SU-DHL-6 (cell line): Measurements from ENCODE around the gene COPG1.

ENCODE experiments used
- H2AFZ ChIP-seq: fragments of 200-600 bp; sonication (generic); 2 replicates; pipeline ENCODE4 v1.6.1; 2014; ENCODE audit warnings: low read depth, mild to moderate bottlenecking, moderate library complexity, mixed read lengths, antibody characterized with exemption, low read length; ENCODE audit not compliant: severe bottlenecking
- H3F3A ChIP-seq: fragments of 200-600 bp; shearing (Covaris generic); 2 replicates; pipeline ENCODE4 v1.6.0; 2016; ENCODE audit warnings: antibody characterized with exemption, mild to moderate bottlenecking; ENCODE audit not compliant: insufficient read depth
- H3K27ac ChIP-seq: fragments of 200-600 bp; sonication (generic); 2 replicates; pipeline ENCODE4 v1.5.1; 2016; ENCODE audit warnings: low read depth, mild to moderate bottlenecking, low read length, moderate library complexity, mixed read lengths
- H3K27me3 ChIP-seq: fragments of 200-600 bp; sonication (generic), shearing (Covaris generic); 2 replicates; pipeline ENCODE4 v1.6.0; 2014; ENCODE audit warnings: mild to moderate bottlenecking, low read length
- H3K36me3 ChIP-seq: fragments of 200-600 bp; sonication (generic); 2 replicates; pipeline ENCODE4 v1.6.1; 2014; ENCODE audit warnings: mild to moderate bottlenecking, low read length, mixed read lengths
- H3K4me2 ChIP-seq: fragments of 300-600, 200-600 bp; shearing (Covaris generic), sonication (generic); 2 replicates; pipeline ENCODE4 v1.6.0; 2014; ENCODE audit warnings: low read length, low read depth, mild to moderate bottlenecking; ENCODE audit not compliant: poor library complexity, severe bottlenecking
- H3K4me3 ChIP-seq: fragments of 200-600 bp; sonication (generic); 2 replicates; pipeline ENCODE4 v1.5.1; 2014; ENCODE audit warnings: antibody characterized with exemption, low read length, mild to moderate bottlenecking, mixed read lengths; ENCODE audit not compliant: insufficient read depth, poor library complexity, severe bottlenecking
- H3K79me2 ChIP-seq: fragments of 200-600 bp; sonication (generic); 2 replicates; pipeline ENCODE4 v1.6.1; 2014; ENCODE audit warnings: mild to moderate bottlenecking, low read length, moderate library complexity; ENCODE audit not compliant: insufficient read depth
- H3K9ac ChIP-seq: fragments of 200-600 bp; sonication (generic); 2 replicates; pipeline ENCODE4 v1.7.0; 2014; ENCODE audit warnings: mild to moderate bottlenecking, low read length
- H3K9me2 ChIP-seq: fragments of 200-600 bp; sonication (generic); replicated peaks from 2 replicates; pipeline ENCODE4 v1.6.1; 2014; ENCODE audit warnings: low read length; ENCODE audit not compliant: insufficient read depth
- H3K9me3 ChIP-seq: fragments of 200-600 bp; sonication (generic); 2 replicates; pipeline ENCODE4 v1.6.1; 2014; ENCODE audit warnings: low read length, mixed read lengths; ENCODE audit not compliant: insufficient read depth
- H4K20me1 ChIP-seq: fragments of 200-600 bp; sonication (generic); 2 replicates; pipeline ENCODE4 v1.6.1; 2014; ENCODE audit warnings: low read depth, mild to moderate bottlenecking, antibody characterized with exemption, low read length, moderate library complexity, mixed read lengths
- EZH2phosphoT487 ChIP-seq: fragments of 200-600 bp; sonication (generic), shearing (Covaris generic); conservative IDR thresholded peaks from 2 replicates; pipeline ENCODE4 v1.6.1; 2018; ENCODE audit warnings: mild to moderate bottlenecking, antibody characterized with exemption, low read length, moderate library complexity, mixed read lengths
- TF ChIP-seq, protein P1 (sequence below): fragments of 200-600 bp; sonication (generic); IDR thresholded peaks from one replicate; pipeline ENCODE4 v1.5.1; 2017; ENCODE audit warnings: antibody characterized with exemption, mild to moderate bottlenecking, low read length, moderate library complexity; ENCODE audit not compliant: insufficient read depth, poor library complexity, severe bottlenecking

Gene COPG1

DNA sequence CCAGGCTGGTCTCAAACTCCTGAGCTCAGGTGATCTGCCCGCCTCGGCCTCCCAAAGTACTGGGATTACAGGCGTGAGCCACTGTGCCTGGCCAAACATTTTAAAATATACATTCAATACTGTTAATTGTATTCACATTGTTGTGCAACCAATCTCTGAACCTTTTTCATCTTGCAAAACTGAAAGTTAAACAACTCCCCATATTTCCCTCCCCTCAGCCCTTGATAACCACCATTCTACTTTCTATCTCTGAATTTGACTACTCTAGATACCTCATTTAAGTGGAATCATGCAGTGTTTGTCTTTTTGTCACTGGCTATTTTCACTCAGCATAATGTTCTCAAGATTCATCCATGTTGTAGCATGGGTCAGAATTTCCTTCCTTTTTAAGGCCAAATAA, 59.2 kb downstream of the COPG1 start:
- H3K27ac ChIP-seq = no peak overlapping the region

DNA sequence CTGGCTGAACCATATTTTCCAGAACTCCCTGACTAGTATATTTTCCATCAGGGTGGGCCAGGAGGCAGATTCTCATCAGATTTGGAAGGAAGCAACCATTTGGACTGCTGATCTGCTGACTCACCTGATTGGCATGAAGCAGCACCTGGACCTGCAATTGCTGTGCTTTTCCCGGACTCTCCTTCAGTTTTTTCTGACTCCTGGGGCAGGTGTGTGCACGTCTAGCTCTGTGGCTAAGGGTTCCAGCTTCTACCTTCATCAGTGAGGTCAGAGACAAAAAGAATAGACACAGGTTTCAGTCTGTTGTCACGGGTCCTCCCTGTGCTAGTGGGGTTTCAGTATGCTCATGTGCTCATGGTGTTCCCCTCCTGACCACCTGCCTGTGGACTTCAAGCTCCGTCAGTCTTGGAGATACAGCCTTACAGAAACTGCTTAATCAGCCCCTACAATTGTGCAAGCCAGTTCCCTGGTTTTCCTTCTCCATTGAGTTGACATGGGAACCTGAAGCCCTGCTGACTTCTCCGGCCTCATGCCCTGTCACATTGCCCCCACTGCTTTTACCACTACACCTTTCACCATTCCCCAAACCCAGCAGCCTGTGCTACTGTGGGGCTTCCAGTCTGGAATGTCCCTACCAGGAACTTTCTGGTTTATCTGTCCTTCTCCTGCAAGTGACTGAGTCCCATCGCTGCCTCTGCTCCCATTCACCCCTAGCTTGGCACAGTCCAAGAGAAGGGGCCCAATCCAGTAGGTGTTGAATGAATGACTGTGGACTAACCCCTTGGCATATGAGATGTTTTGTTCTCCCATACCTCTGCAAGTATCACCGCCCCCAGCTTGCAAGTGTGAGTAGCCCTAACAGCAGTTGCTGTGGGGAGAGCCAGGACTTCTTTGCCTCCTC, 61.0 kb downstream of the COPG1 start:
- Histone ChIP-seq H3F3A (no peaks in the 10 kb centered on the region), H3K4me2 (no peak overlapping the region), H2AFZ (no peak overlapping the region), H3K36me3 (no peaks in the 10 kb centered on the region), H3K9me2 (no peaks in the 10 kb centered on the region), H3K79me2 (no peaks in the 10 kb centered on the region), H3K27ac (no peak overlapping the region), H4K20me1 (no peaks in the 10 kb centered on the region), H3K4me3 (no peak overlapping the region), H3K27me3 (no peaks in the 10 kb centered on the region), H3K9ac (no peak overlapping the region), H3K9me3 (no peaks in the 10 kb centered on the region)
- TF ChIP-seq EZH2phosphoT487 = no peak
- TF ChIP-seq, protein P1, sequence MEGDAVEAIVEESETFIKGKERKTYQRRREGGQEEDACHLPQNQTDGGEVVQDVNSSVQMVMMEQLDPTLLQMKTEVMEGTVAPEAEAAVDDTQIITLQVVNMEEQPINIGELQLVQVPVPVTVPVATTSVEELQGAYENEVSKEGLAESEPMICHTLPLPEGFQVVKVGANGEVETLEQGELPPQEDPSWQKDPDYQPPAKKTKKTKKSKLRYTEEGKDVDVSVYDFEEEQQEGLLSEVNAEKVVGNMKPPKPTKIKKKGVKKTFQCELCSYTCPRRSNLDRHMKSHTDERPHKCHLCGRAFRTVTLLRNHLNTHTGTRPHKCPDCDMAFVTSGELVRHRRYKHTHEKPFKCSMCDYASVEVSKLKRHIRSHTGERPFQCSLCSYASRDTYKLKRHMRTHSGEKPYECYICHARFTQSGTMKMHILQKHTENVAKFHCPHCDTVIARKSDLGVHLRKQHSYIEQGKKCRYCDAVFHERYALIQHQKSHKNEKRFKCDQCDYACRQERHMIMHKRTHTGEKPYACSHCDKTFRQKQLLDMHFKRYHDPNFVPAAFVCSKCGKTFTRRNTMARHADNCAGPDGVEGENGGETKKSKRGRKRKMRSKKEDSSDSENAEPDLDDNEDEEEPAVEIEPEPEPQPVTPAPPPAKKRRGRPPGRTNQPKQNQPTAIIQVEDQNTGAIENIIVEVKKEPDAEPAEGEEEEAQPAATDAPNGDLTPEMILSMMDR = no peak

More for the DNA sequence above, 59.2 kb downstream of the COPG1 start:
- H4K20me1 ChIP-seq = no peaks in the 10 kb centered on the region
- H3K27me3 ChIP-seq = no peaks in the 10 kb centered on the region
- H2AFZ ChIP-seq = no peak overlapping the region
- no peak overlapping the region for H3K4me2 ChIP-seq
- H3K9me2 ChIP-seq = no peaks in the 10 kb centered on the region
- no peaks in the 10 kb centered on the region for H3F3A ChIP-seq
- H3K9me3 ChIP-seq = no peaks in the 10 kb centered on the region
- no peaks in the 10 kb centered on the region for H3K79me2 ChIP-seq
- peaks cover 3% of the 10 kb centered on the region; the same call in 1 of the 2 replicates for H3K36me3 ChIP-seq
- no peak overlapping the region for H3K9ac ChIP-seq
- TF ChIP-seq, protein P1 = no peak
- no peak for TF ChIP-seq EZH2phosphoT487
- H3K4me3 ChIP-seq = no peak overlapping the region

DNA sequence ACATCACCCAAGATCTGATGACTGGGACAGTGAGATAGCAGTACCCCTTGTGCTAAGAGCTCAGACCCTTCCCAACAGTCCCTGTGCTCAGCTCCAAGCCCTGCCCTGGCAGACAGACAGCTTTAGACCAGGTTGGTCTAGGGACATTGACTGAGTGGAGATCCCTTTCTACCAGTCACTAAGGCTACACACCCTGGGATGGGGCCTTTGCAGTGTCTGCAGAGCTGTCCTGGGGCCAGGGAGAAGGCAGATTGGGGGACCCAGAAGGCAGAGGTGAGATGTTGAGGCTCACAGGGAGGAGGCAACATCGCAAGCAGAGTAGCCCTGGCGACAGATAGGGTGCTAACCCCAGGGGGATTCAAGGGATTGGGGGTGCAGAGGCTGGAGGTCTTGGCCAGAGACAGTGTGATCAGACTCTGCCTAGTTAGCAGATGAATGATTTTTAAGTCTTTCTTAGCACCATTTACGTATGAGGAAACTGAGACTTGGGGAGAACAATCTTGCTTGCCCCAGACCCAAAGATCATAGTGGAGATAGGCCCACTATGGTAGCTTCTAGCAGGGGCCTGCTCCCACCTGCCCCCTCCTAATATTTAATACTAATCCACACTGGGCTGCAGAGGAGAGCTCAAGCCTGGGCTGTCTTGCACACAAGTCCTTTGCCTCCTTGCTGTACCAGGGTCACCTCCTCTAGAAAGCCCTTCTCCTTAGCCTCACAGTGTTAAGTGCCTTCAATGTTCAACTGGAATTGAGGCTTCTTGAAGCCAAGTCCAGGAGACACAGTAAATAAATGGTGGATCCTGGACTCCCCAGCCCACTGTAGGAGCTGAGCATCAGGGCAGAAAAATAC, 61.9 kb downstream of the COPG1 start:
- H3K4me3 ChIP-seq = no peak overlapping the region
- H3K79me2 ChIP-seq = no peaks in the 10 kb centered on the region
- H3K27ac ChIP-seq = no peak overlapping the region
- no peaks in the 10 kb centered on the region for H3K27me3 ChIP-seq
- no peaks in the 10 kb centered on the region for H4K20me1 ChIP-seq
- H3K9ac ChIP-seq = no peak overlapping the region
- no peak overlapping the region for H3K4me2 ChIP-seq
- TF ChIP-seq EZH2phosphoT487 = no peak
- TF ChIP-seq, protein P1 = no peak
- H3K36me3 ChIP-seq = no peaks in the 10 kb centered on the region
- H3K9me2 ChIP-seq = no peaks in the 10 kb centered on the region
- no peak overlapping the region for H2AFZ ChIP-seq
- no peaks in the 10 kb centered on the region for H3K9me3 ChIP-seq
- no peaks in the 10 kb centered on the region for H3F3A ChIP-seq
